SH-SY5Y (cell line): Measurements from ENCODE around the gene OPCML.

ENCODE experiments used
- GATA2 ChIP-seq: IDR thresholded peaks from 2 replicates; pipeline ENCODE4 v1.6.1; 2011; ENCODE audit warnings: mild to moderate bottlenecking, low read depth, low read length
- GATA3 ChIP-seq: IDR thresholded peaks from 2 replicates; pipeline ENCODE4 v1.6.1; 2011; ENCODE audit warnings: low read depth, mild to moderate bottlenecking, low read length, moderate library complexity

OPCML gene

GRCh38 chr11:132751516-132752250 is 780.6 kb downstream of the OPCML start:
- TF ChIP-seq GATA2 (no peak), GATA3 (no peak)

GRCh38 chr11:132746305-132746704 is 786.0 kb downstream of the OPCML start:
- TF ChIP-seq GATA2 (no peak), GATA3 (no peak)

DNA sequence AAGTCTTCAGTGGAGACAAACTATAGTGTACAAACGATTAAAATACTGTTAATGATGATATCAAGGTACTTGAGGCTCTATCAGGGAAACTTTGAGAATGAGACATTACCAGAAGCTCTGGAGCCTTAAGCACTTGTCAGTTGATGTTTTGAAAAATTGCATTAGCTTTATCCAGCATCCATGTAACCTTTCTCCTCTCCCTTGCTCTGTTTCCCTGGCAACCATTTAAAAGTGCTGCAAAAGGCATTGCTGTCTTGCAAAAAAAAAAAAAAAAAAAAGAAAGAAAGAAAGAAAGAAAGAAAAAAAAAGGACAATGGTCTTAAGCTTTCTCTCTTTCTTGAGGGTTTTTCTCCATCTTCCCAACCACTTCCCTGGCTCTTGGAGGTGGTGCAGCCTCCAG is 787.0 kb downstream of the OPCML start:
- no peak for TF ChIP-seq GATA2
- TF ChIP-seq GATA3, result no peak

DNA sequence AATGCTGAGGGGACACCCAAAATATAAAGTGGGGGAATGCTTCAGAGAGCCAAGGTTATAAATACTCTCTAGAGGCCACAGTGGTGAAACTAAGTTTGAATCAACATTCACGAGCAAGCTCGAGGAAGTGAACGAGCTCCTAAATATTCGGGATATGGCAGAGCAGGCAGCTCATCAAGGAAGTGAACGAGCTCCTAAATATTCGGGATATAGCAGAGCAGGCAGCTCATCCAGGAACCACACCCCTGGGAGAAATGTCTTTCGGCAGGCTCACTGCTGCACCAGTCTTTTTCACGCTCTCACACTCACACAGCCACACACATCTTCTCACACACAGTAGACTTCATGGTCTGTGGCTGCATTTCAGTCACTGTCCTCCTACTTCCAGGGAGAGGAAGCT is 787.5 kb downstream of the OPCML start:
- TF ChIP-seq GATA3 (no peak), GATA2 (no peak)

DNA sequence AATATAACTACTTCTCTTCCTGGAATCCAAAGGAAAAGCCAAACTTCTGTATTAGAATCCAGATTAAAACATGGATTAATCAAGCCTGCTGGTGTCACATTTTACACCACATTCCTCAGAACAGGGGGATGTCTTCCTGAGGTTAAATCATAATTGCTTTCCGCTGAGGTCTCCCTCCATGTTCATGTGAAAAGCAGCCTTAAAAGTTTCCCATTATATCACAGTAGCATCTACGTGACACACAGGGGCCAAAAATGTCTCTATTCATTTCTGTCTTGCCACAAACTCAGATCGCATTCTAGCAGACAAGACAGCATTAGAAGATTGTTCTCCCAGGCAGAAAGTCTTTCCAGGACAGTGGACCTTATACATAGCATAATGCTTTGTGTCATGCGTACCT is 788.7 kb downstream of the OPCML start:
- TF ChIP-seq GATA3 (no peak), GATA2 (no peak)

DNA sequence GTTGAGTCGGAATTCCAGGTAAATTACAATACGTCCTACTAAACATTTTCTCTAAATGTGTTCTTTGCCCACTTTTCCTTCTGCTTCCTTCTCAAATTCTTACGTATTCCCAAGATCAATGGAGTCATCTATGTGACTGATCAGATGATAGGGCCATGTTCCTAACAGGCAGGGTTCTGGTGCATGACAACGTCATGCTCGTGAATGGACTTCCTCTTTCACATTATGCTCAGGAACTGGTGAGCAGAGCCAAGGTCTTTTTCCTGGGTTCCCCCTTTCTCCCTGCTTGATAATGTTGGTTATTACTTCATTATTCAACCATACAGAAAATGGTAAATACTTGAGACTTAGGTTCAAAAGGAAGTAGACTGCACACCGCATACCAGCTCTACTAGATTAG is 789.4 kb downstream of the OPCML start:
- TF ChIP-seq GATA2 (no peak), GATA3 (no peak)

GRCh38 chr11:132734217-132734616 is 798.1 kb downstream of the OPCML start:
- TF ChIP-seq GATA2 (no peak), GATA3 (no peak)

DNA sequence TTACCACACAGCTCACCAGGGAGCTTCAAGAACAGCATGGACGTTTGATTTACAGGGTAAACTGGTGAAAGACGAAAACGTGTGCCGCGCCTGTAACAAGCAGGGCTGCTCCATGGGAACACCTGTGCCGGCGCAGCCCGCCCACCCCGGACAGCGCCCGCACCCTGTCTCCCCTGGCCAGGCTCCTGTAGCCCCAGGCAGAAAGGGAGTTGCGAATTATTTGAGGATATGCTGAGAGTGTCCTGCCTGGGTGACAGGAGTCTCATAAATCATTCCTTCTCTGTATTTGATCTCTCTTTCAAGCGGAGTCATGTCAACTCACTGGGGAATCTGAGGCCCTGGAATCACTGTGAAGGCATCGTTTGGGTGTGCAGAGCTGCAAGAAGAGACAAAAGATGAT is 804.3 kb downstream of the OPCML start:
- no peak for TF ChIP-seq GATA2

DNA sequence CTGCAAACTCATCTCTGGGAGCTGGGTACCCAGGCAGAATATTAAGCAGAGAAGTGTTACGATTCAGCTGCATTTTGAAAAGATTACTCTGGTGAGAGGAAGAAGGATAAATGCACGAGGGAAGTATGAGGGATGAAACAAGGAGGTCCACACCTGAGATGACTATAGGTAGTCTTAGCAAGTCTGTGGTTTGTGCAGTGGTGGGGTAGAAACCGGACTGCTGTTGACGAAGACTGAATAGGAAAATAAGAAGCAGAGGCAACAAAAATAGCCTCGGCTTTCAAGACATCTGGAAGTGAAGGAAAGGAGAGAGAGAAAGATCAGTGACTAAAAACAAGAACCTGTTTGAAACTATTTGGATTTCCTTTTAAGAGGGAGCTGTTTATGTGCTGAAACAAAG is 810.8 kb downstream of the OPCML start:
- TF ChIP-seq GATA3 (no peak), GATA2 (no peak)

DNA sequence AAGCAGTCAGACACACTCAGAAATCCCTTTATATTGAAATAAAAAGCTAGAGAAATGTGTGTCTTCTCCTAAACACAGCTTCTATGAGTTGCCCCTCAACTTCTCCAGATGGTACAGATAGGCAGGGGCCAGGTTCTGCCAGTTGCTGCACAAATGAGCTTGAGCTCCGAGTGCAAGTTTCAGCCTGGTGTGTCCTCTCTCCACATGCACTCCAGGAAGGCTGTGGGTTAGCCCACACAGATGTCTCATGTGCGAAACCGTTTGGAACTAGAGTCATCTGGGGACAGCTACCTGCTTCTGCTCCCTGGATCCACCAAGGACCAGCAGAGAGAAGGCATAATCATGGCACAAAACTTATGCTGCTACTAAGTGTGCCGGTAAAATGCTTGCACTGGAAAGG is 812.6 kb downstream of the OPCML start:
- TF ChIP-seq GATA2 (no peak), GATA3 (no peak)

DNA sequence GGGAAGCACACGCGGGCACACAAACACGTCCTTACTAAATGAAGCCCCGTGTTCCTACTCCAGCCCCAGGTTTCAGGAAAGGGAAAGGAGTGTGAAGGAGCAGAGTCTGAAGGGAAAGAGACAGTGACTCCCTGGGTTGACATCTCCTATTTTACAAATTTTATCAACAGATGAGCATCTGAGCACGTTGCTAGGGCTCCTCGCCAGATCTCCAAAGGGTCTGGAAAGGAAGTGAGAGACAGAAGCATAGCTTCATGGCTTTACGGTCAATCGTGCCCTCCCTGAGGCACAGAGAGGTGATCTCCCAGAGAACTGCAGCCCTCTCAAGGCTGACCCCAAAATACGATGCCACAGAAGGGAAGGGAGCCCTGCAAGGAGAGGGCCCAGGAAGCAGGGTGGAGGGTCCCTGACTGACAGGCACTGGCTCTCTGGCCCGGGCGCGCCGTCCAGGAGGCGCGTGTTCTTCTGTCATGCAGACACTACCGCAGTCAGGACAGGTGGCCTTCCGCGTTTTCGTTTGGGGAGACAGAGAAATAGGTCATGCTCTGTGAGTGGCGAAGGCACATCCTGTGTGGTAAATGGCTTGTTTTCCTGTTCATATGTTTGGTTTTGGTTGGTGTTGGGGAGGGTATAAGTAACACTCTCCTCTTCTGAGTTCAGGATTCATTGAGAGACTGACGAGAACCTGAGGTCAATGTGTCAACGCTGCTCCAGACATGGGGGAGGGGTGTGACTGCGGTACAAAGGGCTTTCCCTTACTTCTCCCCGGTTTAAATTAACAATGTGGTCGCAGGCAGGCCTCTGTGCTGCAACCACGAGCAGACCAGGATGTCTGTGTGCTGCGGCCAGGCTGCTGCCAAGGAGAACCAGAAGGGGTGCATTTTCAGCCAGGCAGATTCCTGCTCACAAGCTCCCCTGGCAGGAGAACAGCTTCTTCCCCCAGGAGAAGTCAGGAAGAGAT is 813.3 kb downstream of the OPCML start:
- TF ChIP-seq GATA2, result no peak
- no peak for TF ChIP-seq GATA3

DNA sequence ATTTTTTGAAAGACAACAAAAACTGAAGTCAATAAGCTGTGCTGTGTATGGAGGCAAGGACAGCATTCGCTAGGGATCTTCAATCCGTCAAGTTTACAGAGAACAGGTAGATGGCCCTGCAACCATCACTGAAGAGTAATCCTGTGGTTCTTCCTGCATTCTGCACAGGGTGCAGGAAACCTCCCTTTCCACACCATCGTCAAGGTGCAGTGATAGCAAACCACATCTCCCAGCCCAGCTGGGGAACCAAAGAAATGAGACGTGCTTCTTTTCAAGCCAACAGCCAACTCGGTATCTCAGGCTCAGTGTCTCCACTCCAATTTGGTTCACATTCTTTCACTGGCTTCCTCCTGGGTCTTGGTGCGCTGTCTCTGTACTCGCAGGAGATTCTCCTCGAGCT is 814.5 kb downstream of the OPCML start:
- TF ChIP-seq GATA3 (no peak), GATA2 (no peak)

DNA sequence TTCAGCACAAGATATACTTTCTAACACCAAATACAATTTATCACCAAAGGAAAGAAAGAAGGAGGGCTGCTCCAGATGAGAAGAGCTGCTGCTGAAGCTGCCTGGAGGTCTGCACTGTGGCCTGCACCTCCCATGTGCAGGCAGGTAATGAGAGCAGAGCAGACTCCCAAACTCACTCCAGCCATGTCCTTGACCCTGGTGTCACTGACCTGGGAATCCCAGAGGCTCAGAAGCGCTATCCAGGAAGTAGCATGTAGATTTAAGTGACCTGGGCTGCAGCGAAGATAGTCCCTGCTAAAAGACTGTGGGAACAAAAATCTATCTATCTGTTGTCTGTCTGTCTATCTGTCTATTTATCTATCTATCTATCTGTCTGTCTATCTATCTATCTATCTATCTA is 816.3 kb downstream of the OPCML start:
- TF ChIP-seq GATA2 (no peak), GATA3 (no peak)

DNA sequence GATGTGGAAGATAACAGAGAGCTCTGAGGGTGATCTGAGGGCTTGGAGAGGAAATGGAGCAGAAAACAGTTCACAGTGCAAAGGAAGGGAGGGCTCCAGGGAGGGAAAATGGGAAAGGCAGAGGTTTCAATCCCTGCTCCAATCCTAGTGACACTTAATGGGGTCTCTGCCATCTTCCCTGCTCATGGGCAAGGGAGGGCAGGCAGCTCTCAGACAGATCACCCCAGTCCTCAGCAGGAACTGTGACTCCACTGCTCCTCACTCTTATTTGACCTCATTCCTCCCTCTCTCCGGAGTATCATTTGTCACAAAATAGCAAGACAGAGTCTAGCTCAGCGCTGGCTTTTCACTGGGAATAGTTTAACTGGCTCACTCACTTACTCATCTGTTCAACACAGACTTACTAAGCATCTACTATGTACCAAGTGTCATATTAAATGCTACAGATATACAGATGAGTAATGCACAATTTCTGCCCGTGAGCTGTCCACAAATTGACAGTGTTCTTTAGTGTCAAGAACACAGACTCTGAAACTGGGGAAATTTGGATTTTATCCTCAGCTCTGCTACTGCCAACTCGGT is 817.4 kb downstream of the OPCML start:
- no peak for TF ChIP-seq GATA3
- no peak for TF ChIP-seq GATA2

- TF ChIP-seq GATA2 (no peak), GATA3 (no peak)
These were observed 819.8 kb downstream of the OPCML start for GRCh38 chr11:132712466-132712865.

- no peak for TF ChIP-seq GATA2
- no peak for TF ChIP-seq GATA3
These were observed 827.4 kb downstream of the OPCML start for GRCh38 chr11:132704781-132705375.

DNA sequence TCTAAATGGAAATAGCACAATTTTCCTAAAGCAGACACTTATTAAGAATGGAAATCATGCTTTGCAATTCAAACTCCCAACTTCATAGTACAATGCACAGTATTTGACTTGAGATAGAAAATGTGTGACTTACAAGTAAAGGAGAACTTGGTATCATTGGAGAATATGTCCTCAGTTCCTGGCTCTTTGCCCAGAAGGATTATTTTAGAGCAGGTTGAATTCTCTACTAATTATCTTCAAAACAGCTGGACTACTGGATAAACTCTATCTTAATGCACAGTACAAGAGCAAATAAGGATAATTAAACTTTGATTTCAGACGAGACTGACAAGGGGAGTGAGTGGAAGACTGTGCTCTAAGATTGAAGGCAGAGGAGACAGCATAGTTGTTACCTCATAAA is 839.4 kb downstream of the OPCML start:
- TF ChIP-seq GATA3, result no peak
- TF ChIP-seq GATA2, result no peak
